ENCODE measurements around the gene PACSIN1.

PACSIN1 gene

GRCh38 chr6:34547701-34548644 lies 82.1 kb downstream of the PACSIN1 start:
- DNase-seq: no peak

GRCh38 chr6:34549026-34549803 lies 83.3 kb downstream of the PACSIN1 start:
- no peak for DNase-seq

- DNase-seq: no peak
Measured at GRCh38 chr6:34549804-34550202, 83.9 kb downstream of the PACSIN1 start.

GRCh38 chr6:34551720-34552119 lies 85.8 kb downstream of the PACSIN1 start:
- DNase-seq: no peak

- DNase-seq: no peak
Measured at GRCh38 chr6:34552620-34553019, 86.7 kb downstream of the PACSIN1 start.

GRCh38 chr6:34553146-34553545 lies 87.3 kb downstream of the PACSIN1 start:
- DNase-seq: no peak

GRCh38 chr6:34553750-34554149 lies 87.9 kb downstream of the PACSIN1 start:
- no peak for DNase-seq

GRCh38 chr6:34554291-34555006 lies 88.6 kb downstream of the PACSIN1 start:
- DNase-seq: no peak

GRCh38 chr6:34555007-34555322 lies 89.1 kb downstream of the PACSIN1 start:
- no peak for DNase-seq

GRCh38 chr6:34555328-34555727 lies 89.5 kb downstream of the PACSIN1 start:
- no peak for DNase-seq

GRCh38 chr6:34556031-34556471 lies 90.2 kb downstream of the PACSIN1 start, which contains the start of gene SPDEF:
TSS of gene SPDEF (minus strand) at chr6:34556329. CDS start at chr6:34544455, 11,874 bp downstream.
- DNase-seq: no peak

- DNase-seq: no peak
Measured at GRCh38 chr6:34556493-34556892, 90.6 kb downstream of the PACSIN1 start.

GRCh38 chr6:34557228-34557627 lies 91.4 kb downstream of the PACSIN1 start:
- no peak for DNase-seq

- DNase-seq: no peak
Measured at GRCh38 chr6:34558172-34558714, 92.4 kb downstream of the PACSIN1 start.

GRCh38 chr6:34559651-34560365 lies 93.9 kb downstream of the PACSIN1 start:
- no peak for DNase-seq

- DNase-seq: no peak
Measured at GRCh38 chr6:34560366-34561226, 94.7 kb downstream of the PACSIN1 start.

GRCh38 chr6:34561227-34561530 lies 95.3 kb downstream of the PACSIN1 start:
- DNase-seq: no peak

GRCh38 chr6:34562350-34562749 lies 96.5 kb downstream of the PACSIN1 start:
- no peak for DNase-seq

GRCh38 chr6:34562861-34563512 lies 97.1 kb downstream of the PACSIN1 start:
- DNase-seq: no peak

- no peak for DNase-seq
Measured at GRCh38 chr6:34563513-34563870, 97.6 kb downstream of the PACSIN1 start.

- DNase-seq: no peak
Measured at GRCh38 chr6:34564181-34564580, 98.3 kb downstream of the PACSIN1 start.

Data from NCI-H226 (cell line).